HG02981 (cell line): ENCODE measurements around the gene CNGB1.

Source experiments
- ATAC-seq: cut with Tn5 transposase; IDR thresholded peaks from one replicate; pipeline ENCODE4 v1.9.1; 2021; ENCODE audit warnings: mild to moderate bottlenecking, moderate library complexity; ENCODE audit not compliant: unreplicated experiment

CNGB1 gene

DNA sequence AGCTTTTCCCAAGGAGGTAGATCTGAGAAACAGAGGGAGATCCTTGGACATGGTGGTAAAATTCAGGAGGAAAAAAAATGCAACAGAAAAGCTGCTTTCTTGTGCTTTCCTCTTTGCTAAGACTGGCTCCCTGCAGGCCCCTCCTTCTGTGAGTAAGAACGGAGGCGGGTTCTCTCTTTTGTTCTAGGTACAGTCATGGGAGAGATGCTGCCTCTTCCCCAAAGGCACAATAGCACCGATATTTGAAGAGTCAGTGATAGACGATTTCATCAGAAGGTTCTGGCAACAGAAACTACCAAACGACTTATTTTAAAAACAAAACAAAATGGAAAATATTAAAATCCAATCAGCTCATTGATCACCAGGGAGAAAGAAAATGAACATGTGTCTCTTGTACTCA, 136.0 kb downstream of the CNGB1 start:
- ATAC-seq, result no peak
